Hematopoietic multipotent progenitor cell (in vitro differentiated cells): ENCODE data around the gene FMN2. TPM values are rescaled to one million over a fixed set of nuclear protein-coding genes. Genes with fewer than 3 reads are reported as not detected.

Experiments
- DNase-seq, 3 donors: peaks; one replicate each; pipeline ENCODE4 v3.0.0-alpha.2; 2011 to 2015; ENCODE audit warnings: low read depth in 2 of 3, low spot score in 2 of 3
- total RNA-seq: library from RNA; depleted of rRNA; stranded (reverse); fragments of >200 nt; gene quantifications from one replicate; pipeline ENCODE4 v1.2.3, GENCODE V29; 2012

FMN2 gene
- total RNA-seq, 1 donor: not detected

- no peak for DNase-seq
Observed at GRCh38 chr1:240096974-240097373, 5.3 kb downstream of the FMN2 start.

- no peak for DNase-seq
Observed at GRCh38 chr1:240098534-240098933, 6.9 kb downstream of the FMN2 start.

GRCh38 chr1:240099329-240099728 is 7.6 kb downstream of the FMN2 start:
- no peak for DNase-seq

DNA sequence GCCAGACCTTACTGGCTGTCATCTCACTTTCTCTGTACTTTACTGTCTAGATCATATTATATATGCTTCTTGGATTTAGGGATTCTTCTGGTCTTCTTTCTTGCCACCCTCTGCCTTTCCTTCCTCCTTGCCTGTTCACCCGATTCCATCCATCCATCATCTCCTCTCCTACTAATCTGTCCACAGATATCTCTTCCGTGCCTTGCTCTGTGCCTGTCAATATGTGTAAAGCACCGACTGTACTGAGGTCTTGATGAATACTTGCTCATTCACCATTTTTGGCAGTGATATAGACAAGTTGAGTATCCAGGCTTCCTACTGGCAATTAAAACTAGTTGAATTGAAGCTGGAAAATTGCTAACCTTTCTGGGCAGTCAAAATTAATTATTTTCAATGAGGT is 8.1 kb downstream of the FMN2 start:
- no peak for DNase-seq

- DNase-seq: no peak
Observed at GRCh38 chr1:240100371-240100934, 8.8 kb downstream of the FMN2 start.

DNA sequence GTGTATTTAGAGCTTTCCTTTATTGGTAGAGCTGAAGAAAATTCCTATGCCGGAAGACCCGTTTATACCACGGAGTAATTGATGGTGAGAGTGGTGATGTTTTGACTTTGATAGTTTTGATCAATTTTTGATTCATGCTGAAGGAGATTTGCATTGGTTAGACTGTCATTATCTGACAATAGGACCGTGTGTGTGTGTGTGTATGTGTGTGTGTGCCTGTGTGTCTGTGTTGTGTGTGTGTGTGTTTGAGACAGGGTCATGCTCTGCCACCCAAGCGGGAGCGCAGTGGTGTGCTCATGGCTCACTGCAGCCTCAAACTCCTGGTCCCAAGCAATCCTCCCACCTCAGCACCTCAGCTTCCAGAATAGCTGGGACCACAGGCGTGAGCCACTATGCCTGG is 9.6 kb downstream of the FMN2 start:
- DNase-seq: no peak

DNA sequence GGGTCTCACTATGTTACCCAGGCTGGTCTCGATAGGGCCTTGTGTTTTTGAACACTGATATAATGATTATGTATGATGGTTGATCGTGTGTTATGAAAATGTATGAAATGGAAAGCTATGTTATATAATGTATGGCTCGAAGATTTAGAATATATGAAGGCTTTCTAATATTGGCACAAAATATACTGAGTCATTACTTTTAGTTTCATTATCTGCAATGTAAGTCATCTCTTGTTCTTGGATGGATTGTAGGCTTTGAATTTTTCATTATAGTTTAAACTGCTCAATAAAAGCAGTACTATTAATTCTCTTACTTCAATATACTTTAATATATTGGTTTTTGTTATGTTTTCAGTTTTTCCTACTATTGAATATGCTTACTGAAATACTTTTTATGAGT is 10.1 kb downstream of the FMN2 start:
- no peak for DNase-seq

GRCh38 chr1:240104672-240105071 is 13.0 kb downstream of the FMN2 start:
- no peak for DNase-seq

DNA sequence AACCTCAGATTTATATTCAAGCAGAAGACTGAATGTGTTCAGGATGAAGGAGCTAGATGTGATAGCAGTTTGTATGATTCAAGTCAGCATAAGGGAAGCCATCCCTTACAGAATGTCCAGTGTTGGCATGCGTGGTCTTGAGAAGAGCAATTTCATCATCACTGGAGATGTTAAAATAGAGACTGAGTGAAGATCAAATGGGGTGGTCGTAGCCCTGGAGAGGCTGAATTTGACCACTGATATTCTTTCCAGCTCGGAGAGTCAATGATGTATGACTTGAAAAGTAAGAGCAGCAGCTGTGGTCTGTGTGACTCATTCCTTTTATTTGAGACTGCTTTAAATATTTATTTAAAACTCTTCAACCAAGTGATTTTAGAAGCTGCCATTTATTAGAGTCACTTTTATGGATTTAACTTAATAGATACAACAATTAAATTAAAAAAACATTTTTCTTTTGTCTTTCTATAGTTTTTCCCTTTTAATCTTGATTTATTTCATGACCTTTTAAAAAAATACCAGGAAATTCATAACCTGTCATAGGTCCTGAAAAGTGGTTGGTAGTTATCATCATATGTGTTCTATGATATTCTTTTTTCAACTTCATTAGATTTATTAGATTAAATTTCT is 15.5 kb downstream of the FMN2 start:
- DNase-seq: no peak

DNA sequence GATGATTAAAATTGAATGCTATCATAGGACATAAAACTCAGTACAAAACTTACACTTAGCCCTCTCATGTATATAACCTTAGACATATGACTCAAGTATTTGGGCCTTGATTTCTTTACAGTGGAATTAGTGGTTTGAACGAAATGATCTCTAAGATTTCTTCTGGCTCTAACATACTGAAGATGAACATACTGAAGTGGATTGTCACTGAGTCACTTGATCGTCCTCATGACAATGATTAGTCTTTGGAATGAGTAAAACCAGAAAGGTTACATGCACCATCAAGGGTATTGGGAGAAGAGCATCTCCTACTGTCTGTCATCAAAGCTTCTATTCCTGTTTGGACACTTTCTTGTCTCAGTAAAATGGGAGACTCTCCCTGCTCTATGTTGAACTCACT is 17.4 kb downstream of the FMN2 start:
- no peak for DNase-seq

DNA sequence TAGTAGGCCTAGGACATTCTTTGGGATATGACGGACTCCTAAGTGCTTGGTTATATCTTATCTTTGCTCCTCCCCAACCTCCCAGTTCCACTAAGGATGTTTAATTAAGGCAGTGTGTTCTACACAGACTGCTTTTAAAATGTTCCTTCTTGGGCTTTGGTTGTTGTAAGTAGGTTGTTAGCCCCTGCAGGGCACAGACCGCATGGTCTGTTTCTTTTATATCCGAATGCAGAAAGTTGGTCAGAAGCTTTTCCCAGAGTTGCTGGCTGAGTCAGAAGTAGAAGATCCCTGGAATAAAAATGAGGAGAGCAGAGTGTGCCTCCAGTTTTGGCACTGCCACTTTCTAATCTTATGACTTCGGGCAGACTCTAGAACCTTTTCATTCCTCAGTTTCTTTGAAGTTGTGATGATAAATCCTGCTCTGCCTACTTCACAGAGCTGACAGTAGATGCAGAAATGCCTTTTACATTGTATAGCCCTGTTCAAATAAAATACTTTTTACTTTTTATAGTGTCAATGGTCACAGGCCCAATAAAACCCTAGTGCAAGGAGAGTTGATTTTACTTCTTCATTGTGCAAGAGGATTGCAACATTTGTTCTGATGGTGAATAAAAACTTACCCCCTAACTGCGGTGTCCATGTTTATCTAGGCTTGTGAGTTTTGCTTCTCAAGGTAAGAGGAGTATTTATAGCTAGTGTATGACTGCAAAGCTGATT is 18.4 kb downstream of the FMN2 start:
- no peak for DNase-seq

DNA sequence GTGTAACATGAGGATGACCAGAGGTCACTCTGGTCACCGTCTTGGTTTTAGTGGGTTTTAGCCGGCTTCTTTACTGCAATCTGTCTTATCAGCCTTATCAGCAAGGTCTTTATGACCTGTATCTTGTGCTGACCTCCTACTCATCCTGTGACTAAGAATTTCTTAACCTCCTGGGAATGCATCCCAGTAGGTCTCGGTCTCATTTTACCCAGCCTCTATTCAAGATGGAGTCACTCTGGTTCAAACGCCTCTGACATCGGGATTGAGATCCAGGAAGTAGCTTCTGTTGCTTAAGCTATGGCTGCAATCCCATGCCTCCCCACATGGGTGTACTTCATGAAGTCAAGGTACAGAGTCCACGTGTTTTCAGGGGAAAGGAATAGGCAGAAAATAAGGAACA is 19.9 kb downstream of the FMN2 start:
- DNase-seq: no peak

DNA sequence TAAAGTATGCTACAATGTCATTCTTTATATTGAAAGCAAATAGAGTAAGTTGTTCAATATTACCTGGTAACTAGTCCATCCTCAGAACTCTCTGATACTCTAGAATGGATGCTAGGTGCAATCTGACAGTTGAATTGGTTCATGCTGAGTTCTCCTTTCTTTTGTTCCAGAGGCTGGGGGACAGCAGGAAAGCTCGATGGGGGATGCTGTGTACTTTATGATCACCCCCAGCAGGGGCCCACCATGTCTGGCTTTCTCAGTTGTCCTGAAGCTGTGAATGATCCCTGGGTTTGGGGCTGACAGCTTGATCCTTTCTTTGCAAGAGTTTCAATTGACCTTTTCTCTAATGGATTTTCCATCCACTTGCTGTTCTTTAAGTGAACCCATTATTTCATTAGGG is 22.5 kb downstream of the FMN2 start:
- no peak for DNase-seq

GRCh38 chr1:240115831-240116230 is 24.1 kb downstream of the FMN2 start:
- DNase-seq: no peak

- no peak for DNase-seq
Observed at GRCh38 chr1:240116831-240117769, 25.4 kb downstream of the FMN2 start.

DNA sequence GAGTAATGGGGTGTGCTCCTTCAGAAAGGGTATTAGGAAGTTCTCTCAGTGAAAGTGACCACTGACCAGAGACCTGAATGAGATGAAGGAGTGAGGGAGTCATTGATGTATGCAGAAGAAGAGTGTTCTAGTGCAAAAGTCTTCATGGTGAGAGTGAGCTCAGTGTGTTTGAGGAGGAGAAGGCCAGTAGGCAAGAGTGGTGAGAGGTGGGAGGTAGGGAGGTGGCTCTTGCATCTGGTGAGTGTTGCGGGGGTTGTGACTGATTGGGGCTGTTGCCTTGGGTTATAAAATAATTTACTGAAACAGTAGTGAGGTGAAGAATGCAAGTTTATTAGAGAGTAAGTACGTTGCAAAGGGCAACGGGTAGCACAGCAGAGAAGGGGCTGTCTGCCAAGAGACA is 26.2 kb downstream of the FMN2 start:
- no peak for DNase-seq

DNA sequence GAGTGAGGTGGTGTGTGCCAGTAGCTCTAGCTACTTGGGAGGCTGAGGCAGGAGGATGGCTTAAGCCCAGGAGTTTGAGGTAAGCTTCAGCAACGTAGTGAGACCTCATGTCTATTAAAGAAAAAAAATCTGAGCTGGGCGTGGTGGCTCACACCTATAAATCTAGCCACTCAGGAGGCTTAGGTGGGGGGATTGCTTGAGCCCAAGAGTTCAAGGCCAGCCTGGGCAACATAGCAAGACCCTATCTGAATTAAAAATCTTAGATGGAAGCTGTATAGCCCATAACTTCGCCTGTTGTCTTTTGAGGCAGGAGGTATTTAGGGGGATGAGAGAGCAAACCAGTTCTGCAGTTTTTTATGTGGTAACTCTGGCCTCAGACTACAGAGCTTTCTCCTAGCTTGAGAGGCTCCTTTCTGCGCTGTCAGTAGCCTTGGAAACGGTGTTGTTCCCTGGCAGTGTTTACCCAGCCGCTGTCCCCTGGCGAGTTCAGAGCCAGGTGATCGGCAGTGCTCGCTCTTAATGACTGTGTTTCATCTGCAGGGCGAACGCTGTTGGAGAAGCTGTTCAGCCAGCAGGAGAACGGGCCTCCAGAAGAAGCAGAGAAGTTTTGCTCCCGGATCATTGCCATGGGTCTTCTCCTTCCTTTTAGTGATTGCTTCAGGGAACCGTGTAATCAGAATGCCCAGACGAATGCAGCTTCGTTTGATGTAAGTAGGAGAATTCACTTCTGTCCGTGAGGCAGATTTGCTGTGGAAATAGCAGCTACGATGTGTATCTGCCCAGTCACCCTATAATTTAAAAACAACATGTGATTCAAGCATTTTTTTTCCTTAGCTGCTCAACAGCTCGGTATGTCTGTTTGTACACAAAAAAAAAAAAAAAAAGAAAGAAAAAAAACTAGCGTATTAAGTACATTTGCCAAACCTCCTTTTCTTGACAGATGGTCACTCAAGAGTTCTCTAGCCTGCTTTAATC is 31.2 kb downstream of the FMN2 start:
- no peak for DNase-seq

GRCh38 chr1:240126821-240127220 is 35.1 kb downstream of the FMN2 start:
- no peak for DNase-seq

- DNase-seq: no peak
Observed at GRCh38 chr1:240128366-240128765, 36.7 kb downstream of the FMN2 start.

GRCh38 chr1:240134113-240134512 is 42.4 kb downstream of the FMN2 start:
- DNase-seq: no peak
